IPS-20b (cell line): Measurements from ENCODE around the gene VEGFA.

ENCODE experiments used
- H3K27ac ChIP-seq: one replicate; pipeline ENCODE4 v1.5.1; 2013; ENCODE audit warnings: low read length
- H3K27me3 ChIP-seq: 2 replicates; pipeline ENCODE4 v1.6.1; 2013; ENCODE audit warnings: mild to moderate bottlenecking, low read length, inconsistent platforms; ENCODE audit not compliant: insufficient read depth
- H3K36me3 ChIP-seq: 2 replicates; pipeline ENCODE4 v1.6.1; 2013; ENCODE audit warnings: low read depth, mild to moderate bottlenecking, inconsistent platforms, low read length, moderate library complexity; ENCODE audit not compliant: insufficient read depth
- H3K4me1 ChIP-seq: 2 replicates; pipeline ENCODE4 v1.6.1; 2013; ENCODE audit warnings: mild to moderate bottlenecking, control low read depth, inconsistent platforms, low read length, moderate library complexity; ENCODE audit not compliant: insufficient read depth
- H3K4me3 ChIP-seq: 2 replicates; pipeline ENCODE4 v1.5.1; 2013; ENCODE audit warnings: mild to moderate bottlenecking, low read length, inconsistent platforms
- H3K9ac ChIP-seq: 2 replicates; pipeline ENCODE4 v1.6.1; 2013; ENCODE audit warnings: low read depth, mild to moderate bottlenecking, inconsistent platforms, low read length, moderate library complexity
- H3K9me3 ChIP-seq: 2 replicates; pipeline ENCODE4 v1.6.1; 2013; ENCODE audit warnings: mild to moderate bottlenecking, low read depth, low read length, inconsistent platforms; ENCODE audit not compliant: insufficient read depth

Gene VEGFA

GRCh38 chr6:43786664-43787329 lies 16.8 kb downstream of the VEGFA start:
- H3K36me3 ChIP-seq = peaks cover 40% of the 10 kb centered on the region
- no peaks in the 10 kb centered on the region for H3K27me3 ChIP-seq
- H3K4me1 ChIP-seq = no peaks in the 10 kb centered on the region
- no peak overlapping the region for H3K27ac ChIP-seq
- no peak overlapping the region for H3K4me3 ChIP-seq
- H3K9me3 ChIP-seq = no peaks in the 10 kb centered on the region
- no peak overlapping the region for H3K9ac ChIP-seq

DNA sequence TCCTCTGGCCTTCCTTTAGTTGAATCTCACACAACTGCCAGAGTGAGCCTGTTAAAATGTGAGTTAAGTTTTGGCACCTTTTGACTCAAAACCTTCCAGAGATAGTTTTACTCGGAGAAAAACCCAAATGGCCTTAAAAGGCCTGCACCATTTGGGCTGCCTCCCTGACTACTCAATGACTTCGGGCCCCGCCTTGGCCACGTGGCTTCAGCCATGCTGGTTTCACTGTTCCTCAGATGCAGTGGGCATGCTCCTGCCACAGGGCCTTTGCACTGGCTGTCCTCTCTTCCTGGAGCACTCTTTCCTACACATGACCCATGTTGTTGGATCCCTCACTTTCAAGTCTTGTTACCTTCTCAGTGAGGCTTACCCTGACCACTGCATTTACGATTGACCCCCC lies 18.3 kb downstream of the VEGFA start:
- no peaks in the 10 kb centered on the region for H3K27me3 ChIP-seq
- no peak overlapping the region for H3K9ac ChIP-seq
- H3K4me1 ChIP-seq = no peaks in the 10 kb centered on the region
- no peak overlapping the region for H3K4me3 ChIP-seq
- H3K27ac ChIP-seq = no peak overlapping the region
- H3K9me3 ChIP-seq = no peaks in the 10 kb centered on the region
- peaks cover 25% of the 10 kb centered on the region for H3K36me3 ChIP-seq

GRCh38 chr6:43789447-43789846 lies 19.4 kb downstream of the VEGFA start:
- Histone ChIP-seq H3K36me3 (peaks cover 14% of the 10 kb centered on the region), H3K9me3 (no peaks in the 10 kb centered on the region), H3K27ac (no peak overlapping the region), H3K9ac (no peak overlapping the region), H3K4me1 (no peaks in the 10 kb centered on the region), H3K27me3 (no peaks in the 10 kb centered on the region), H3K4me3 (no peak overlapping the region)

DNA sequence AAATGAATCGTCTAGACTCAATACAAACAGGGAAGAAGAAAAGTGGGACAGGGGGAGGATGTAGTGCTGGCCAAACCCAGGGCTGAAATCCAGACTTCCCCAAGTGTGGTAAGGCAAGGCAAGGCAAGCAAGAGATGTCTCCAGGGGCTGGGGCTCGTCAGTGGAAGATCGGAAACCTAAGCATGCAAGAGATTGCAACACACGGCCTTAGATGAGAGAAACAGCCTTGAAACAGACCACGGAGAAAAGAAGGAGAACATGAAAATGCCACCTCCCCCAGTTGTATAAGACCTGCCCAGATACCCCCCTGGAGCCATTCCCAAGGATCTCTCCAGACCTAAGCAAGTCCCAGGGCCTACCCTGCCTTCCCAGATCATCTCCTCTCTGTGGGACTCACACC lies 20.0 kb downstream of the VEGFA start:
- Histone ChIP-seq H3K4me1 (no peaks in the 10 kb centered on the region), H3K27me3 (no peaks in the 10 kb centered on the region), H3K9me3 (no peaks in the 10 kb centered on the region), H3K36me3 (peaks cover 9% of the 10 kb centered on the region), H3K4me3 (no peak overlapping the region), H3K9ac (no peak overlapping the region), H3K27ac (no peak overlapping the region)

DNA sequence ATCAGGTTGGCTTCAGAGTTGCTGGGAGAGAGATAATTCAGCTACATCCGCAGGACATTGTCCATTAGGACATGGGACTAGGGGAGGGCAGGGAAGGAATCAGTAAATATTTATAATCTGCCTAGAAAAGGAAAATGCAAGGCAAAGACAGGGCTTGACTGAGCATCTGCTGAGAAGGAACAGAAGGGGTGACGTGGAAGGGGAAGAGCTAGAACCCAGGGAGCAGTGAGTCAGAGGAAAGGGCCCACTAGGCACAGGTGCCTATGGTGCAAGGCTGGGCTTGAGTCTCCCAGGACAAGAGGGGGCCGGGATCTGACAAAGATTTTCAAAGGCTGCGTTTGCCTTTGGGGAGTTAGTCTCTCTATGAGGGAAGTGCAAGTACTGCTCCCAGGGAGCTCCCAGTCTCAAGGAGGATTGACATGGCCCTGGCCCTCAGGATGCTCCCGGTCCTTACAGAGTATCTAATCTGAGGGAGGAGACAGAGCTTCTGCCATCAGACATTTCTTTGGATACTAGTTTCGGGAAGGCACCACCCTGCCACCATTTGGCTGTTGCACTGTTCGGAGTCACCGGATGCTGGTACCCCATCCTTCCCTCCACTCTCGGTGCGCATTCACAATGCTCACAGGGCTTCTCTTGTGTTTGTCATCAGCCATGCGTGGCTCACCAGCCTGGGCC lies 21.9 kb downstream of the VEGFA start:
- no peak overlapping the region for H3K9ac ChIP-seq
- no peak overlapping the region for H3K4me3 ChIP-seq
- H3K4me1 ChIP-seq = no peaks in the 10 kb centered on the region
- no peaks in the 10 kb centered on the region for H3K9me3 ChIP-seq
- H3K27ac ChIP-seq = no peak overlapping the region
- H3K36me3 ChIP-seq = no peaks in the 10 kb centered on the region
- H3K27me3 ChIP-seq = no peaks in the 10 kb centered on the region

DNA sequence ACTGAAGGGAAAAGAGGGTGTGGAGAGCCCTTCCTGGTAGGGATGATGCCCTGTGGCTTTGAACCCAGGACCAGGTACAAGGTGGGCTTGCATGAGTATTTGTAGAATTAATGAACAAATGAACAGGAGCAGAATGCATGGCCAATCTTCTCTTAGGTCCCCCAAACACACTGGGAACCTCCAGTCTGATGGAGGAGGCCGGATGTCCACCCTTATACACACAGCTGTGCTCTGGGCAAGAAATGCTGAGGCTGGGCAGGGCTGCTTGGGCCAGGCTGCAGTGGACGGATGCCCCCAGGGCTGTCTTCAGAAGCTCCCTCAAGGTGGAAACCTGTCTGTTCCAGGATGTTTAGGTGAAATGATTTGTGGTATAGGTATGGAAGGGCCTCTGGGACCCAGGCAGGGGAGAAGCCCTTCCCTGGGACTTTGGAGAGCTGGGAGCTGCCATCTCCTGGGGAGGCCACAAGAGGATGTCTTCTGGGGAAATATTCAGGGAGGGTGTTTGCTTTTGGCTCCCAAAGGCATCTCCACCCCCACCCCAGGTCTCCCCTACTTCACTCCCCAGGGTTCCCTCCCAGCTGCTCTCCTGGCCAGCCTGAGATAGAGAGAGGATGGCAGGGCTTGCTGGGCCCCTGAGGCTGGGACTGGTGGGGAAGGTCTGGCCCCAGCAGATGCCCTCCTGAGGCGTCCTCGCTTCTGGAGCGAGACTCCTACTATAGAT lies 23.3 kb downstream of the VEGFA start:
- H3K4me1 ChIP-seq = no peaks in the 10 kb centered on the region
- no peaks in the 10 kb centered on the region for H3K27me3 ChIP-seq
- H3K4me3 ChIP-seq = no peak overlapping the region
- no peaks in the 10 kb centered on the region for H3K9me3 ChIP-seq
- H3K27ac ChIP-seq = no peak overlapping the region
- H3K9ac ChIP-seq = no peak overlapping the region
- H3K36me3 ChIP-seq = no peaks in the 10 kb centered on the region

DNA sequence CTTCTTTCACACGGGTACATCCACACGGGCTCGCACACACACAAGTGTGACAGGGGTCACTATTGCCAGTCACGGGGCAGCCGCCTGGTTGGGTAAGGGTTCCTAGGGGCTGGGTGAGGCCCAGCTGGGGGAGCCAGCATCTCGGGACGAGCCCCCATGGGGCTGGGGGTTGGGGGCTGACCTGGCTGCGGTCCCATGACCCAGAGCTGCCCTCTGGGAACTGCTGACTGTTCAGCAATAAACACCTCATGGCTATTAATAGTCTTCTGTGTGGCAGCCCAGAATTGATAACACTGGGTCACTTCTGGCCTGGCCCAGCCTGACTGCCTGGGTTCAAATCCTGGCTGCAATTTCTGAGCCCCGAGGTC lies 23.8 kb downstream of the VEGFA start:
- H3K4me1 ChIP-seq = no peaks in the 10 kb centered on the region
- H3K36me3 ChIP-seq = no peaks in the 10 kb centered on the region
- no peak overlapping the region for H3K4me3 ChIP-seq
- no peaks in the 10 kb centered on the region for H3K27me3 ChIP-seq
- no peak overlapping the region for H3K27ac ChIP-seq
- no peaks in the 10 kb centered on the region for H3K9me3 ChIP-seq
- H3K9ac ChIP-seq = no peak overlapping the region

DNA sequence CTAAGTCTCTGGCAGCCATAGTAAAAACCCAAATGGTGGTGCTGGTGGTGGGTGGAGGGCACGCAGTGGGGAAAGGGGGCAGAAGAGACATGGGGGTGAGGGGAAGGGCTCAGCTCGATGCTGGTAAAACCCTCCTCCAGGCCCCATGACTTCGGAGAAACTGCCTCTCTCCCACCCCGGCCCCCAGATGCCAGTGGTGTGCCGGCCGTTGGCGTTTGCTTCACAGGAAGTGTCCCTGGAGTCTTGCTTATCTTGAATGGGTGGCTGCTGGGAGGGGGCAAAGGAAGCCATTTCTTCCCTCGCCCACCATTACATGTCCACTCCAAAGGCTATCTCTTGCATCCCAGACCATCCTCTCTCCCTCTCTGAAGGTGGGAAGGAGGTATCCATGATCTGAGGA lies 25.4 kb downstream of the VEGFA start:
- Histone ChIP-seq H3K4me1 (no peaks in the 10 kb centered on the region), H3K9me3 (no peaks in the 10 kb centered on the region), H3K36me3 (no peaks in the 10 kb centered on the region), H3K27me3 (no peaks in the 10 kb centered on the region), H3K4me3 (no peak overlapping the region), H3K9ac (no peak overlapping the region), H3K27ac (no peak overlapping the region)

GRCh38 chr6:43796168-43796567 lies 26.2 kb downstream of the VEGFA start:
- no peaks in the 10 kb centered on the region for H3K4me1 ChIP-seq
- H3K27ac ChIP-seq = no peak overlapping the region
- H3K4me3 ChIP-seq = no peak overlapping the region
- H3K36me3 ChIP-seq = no peaks in the 10 kb centered on the region
- no peaks in the 10 kb centered on the region for H3K9me3 ChIP-seq
- H3K9ac ChIP-seq = no peak overlapping the region
- H3K27me3 ChIP-seq = no peaks in the 10 kb centered on the region

- H3K9me3 ChIP-seq = no peaks in the 10 kb centered on the region
- H3K27ac ChIP-seq = no peak overlapping the region
- no peak overlapping the region for H3K4me3 ChIP-seq
- no peaks in the 10 kb centered on the region for H3K27me3 ChIP-seq
- H3K36me3 ChIP-seq = no peaks in the 10 kb centered on the region
- H3K4me1 ChIP-seq = no peaks in the 10 kb centered on the region
- H3K9ac ChIP-seq = no peak overlapping the region
Measured at GRCh38 chr6:43796903-43797890, 27.2 kb downstream of the VEGFA start.

DNA sequence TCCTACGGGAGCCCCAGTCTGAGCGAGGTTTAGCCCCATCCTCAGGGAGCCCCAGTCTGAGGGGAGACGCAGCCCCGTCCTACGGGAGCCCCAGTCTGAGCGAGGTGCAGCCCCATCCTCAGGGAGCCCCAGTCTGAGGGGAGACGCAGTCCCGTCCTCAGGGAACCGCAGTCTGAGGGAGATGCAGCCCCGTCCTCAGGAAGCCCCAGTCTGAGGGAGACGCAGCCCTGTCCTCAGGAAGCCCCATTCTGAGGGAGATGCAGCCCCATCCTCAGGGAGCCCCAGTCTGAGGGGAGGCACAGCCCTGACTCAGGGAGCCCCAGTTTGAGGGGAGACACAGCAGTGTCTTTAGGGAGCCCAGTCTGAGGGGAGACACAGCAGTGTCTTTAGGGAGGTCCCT lies 27.9 kb downstream of the VEGFA start:
- Histone ChIP-seq H3K27me3 (no peaks in the 10 kb centered on the region), H3K9ac (no peak overlapping the region), H3K4me3 (no peak overlapping the region), H3K4me1 (no peaks in the 10 kb centered on the region), H3K9me3 (no peaks in the 10 kb centered on the region), H3K27ac (no peak overlapping the region), H3K36me3 (no peaks in the 10 kb centered on the region)
